Measurements from ENCODE around the gene FOXP1. TPM values are rescaled to one million over a fixed set of nuclear protein-coding genes. Genes with fewer than 3 reads are reported as not detected.

FOXP1 gene
- total and polyA plus RNA-seq, 12 donors, result 4.8 to 56.0 (median 43.8) TPM

- DNase-seq (no peak), ATAC-seq (no peak)
- Histone ChIP-seq H3K27me3 (no peaks in the 10 kb centered on the region), H3K4me3 (no peak overlapping the region), H3K36me3 (no peaks in the 10 kb centered on the region), H3K27ac (no peak overlapping the region), H3K4me1 (peaks cover 0 to 24% (median 9%) of the 10 kb centered on the region in 9 donors), H3K9me3 (no peaks in the 10 kb centered on the region)
- WGBS, 2 donors, result 92% methylated on average over 4 of the region's 4 CpGs
- intact Hi-C loops (cut with DNase I), result no loop called here
- TF ChIP-seq CTCF (IDR thresholded peaks at IDR 0.05), result no peak
These were observed 59.9 kb downstream of the FOXP1 start for GRCh38 chr3:71523628-71524027.

GRCh38 chr3:71521940-71522876 is 61.3 kb downstream of the FOXP1 start:
- ATAC-seq (peak in 3 of 8 donors; percentile 33 to 60 (median 37)), DNase-seq (no peak)
- no peak for TF ChIP-seq CTCF (IDR thresholded peaks at IDR 0.05)
- no peak overlapping the region for H3K4me3 ChIP-seq
- no peaks in the 10 kb centered on the region for H3K27me3 ChIP-seq
- no peaks in the 10 kb centered on the region for H3K9me3 ChIP-seq
- H3K27ac ChIP-seq, result peak overlapping the region in 3 of 10 donors; percentile 13 to 34 (median 13)
- peaks cover 0 to 24% (median 9%) of the 10 kb centered on the region in 9 donors for H3K4me1 ChIP-seq
- 65 to 78% methylated on average over 7 of the region's 7 CpGs for WGBS, 2 donors
- no peaks in the 10 kb centered on the region for H3K36me3 ChIP-seq
- intact Hi-C loops (cut with DNase I), result no loop called here

GRCh38 chr3:71521021-71521352 is 62.5 kb downstream of the FOXP1 start:
- no peaks in the 10 kb centered on the region for H3K9me3 ChIP-seq
- H3K4me1 ChIP-seq, result peaks cover 0 to 31% (median 11%) of the 10 kb centered on the region in 9 donors
- H3K36me3 ChIP-seq, result no peaks in the 10 kb centered on the region
- intact Hi-C loops (cut with DNase I), result no loop called here
- ATAC-seq, result no peak
- no peaks in the 10 kb centered on the region for H3K27me3 ChIP-seq
- WGBS, 2 donors, result 98 to 99% methylated on average over 4 of the region's 4 CpGs
- no peak for TF ChIP-seq CTCF (IDR thresholded peaks at IDR 0.05)
- no peak overlapping the region for H3K4me3 ChIP-seq
- no peak for DNase-seq
- no peak overlapping the region for H3K27ac ChIP-seq

GRCh38 chr3:71520161-71521020 is 63.1 kb downstream of the FOXP1 start:
- 83 to 84% methylated on average over 10 of the region's 10 CpGs for WGBS, 2 donors
- no peak for TF ChIP-seq CTCF (IDR thresholded peaks at IDR 0.05)
- intact Hi-C loops (cut with DNase I), result no loop called here
- Histone ChIP-seq H3K27ac (no peak overlapping the region), H3K4me1 (peaks cover 0 to 33% (median 11%) of the 10 kb centered on the region in 9 donors), H3K27me3 (no peaks in the 10 kb centered on the region), H3K4me3 (no peak overlapping the region), H3K36me3 (no peaks in the 10 kb centered on the region), H3K9me3 (no peaks in the 10 kb centered on the region)
- no peak for ATAC-seq
- no peak for DNase-seq

All from heart right ventricle (tissue), 16 donors.